ENCODE results near the gene ZDBF2.

GRCh38 chr2:206250041-206250897 is 24.2 kb upstream of the ZDBF2 start:
- TF ChIP-seq CTCF (IDR thresholded peaks at IDR 0.05): no peak
- no peak for TF ChIP-seq EP300 (IDR thresholded peaks at IDR 0.05)
- no peak for TF ChIP-seq POLR2A (IDR thresholded peaks at IDR 0.05; ENCODE audit: low read depth)
- no peak for TF ChIP-seq POLR2AphosphoS5 (IDR thresholded peaks at IDR 0.05)

Data from esophagus muscularis mucosa (tissue), 4 donors.